ENCODE results near the gene GALK2. TPM values are rescaled to one million over a fixed set of nuclear protein-coding genes. Genes with fewer than 3 reads are reported as not detected.
"Not testable (repeated sequence)": the region's sequence is repeated elsewhere in the genome, so short reads cannot be mapped to it uniquely, and the experiment has no call there.

GALK2 gene
- polyA plus RNA-seq, 3 donors, result 13.6 to 17.3 (median 15.3) TPM

- no peak overlapping the region for H3K27ac ChIP-seq (ENCODE audit: low read depth, low read length)
- 69 to 86% (median 84%) methylated on average over 6 of the region's 6 CpGs for WGBS, 3 donors
Observed at GRCh38 chr15:49255966-49256759, 86.1 kb downstream of the GALK2 start.

- not testable (repeated sequence) for H3K27ac ChIP-seq (ENCODE audit: low read depth, low read length)
- WGBS, 3 donors, result 94 to 98% (median 97%) methylated on average over 12 of the region's 12 CpGs
Observed at GRCh38 chr15:49265117-49265516, 95.1 kb downstream of the GALK2 start.

- H3K27ac ChIP-seq (ENCODE audit: low read depth, low read length), result no peak overlapping the region
- WGBS, 3 donors, result 96 to 99% (median 97%) methylated on average over 3 of the region's 3 CpGs
Observed at GRCh38 chr15:49265911-49266310, 95.9 kb downstream of the GALK2 start.

GRCh38 chr15:49270541-49271421 lies 100.7 kb downstream of the GALK2 start:
- no peak overlapping the region for H3K27ac ChIP-seq (ENCODE audit: low read depth, low read length)
- WGBS, 3 donors, result 66 to 79% (median 74%) methylated on average over 8 of the region's 8 CpGs

- 53 to 81% (median 59%) methylated on average over 2 of the region's 2 CpGs for WGBS, 3 donors
Observed at GRCh38 chr15:49273734-49274318, 103.8 kb downstream of the GALK2 start.

GRCh38 chr15:49278751-49279150 lies 108.7 kb downstream of the GALK2 start:
- no peak overlapping the region for H3K27ac ChIP-seq (ENCODE audit: low read depth, low read length)
- 89 to 95% (median 92%) methylated on average over 5 of the region's 5 CpGs for WGBS, 3 donors

More at GRCh38 chr15:49273734-49274318, 103.8 kb downstream of the GALK2 start:
- no peak overlapping the region for H3K27ac ChIP-seq (ENCODE audit: low read depth, low read length)

GRCh38 chr15:49279521-49280456 lies 109.7 kb downstream of the GALK2 start:
- 98% methylated on average over 4 of the region's 4 CpGs for WGBS, 3 donors
- no peak overlapping the region for H3K27ac ChIP-seq (ENCODE audit: low read depth, low read length)

- WGBS, 3 donors, result 88 to 100% (median 97%) methylated on average over 1 of the region's 1 CpG
Observed at GRCh38 chr15:49282366-49282765, 112.3 kb downstream of the GALK2 start.

GRCh38 chr15:49286649-49287404 lies 116.8 kb downstream of the GALK2 start:
- WGBS, 3 donors, result 76 to 86% (median 82%) methylated on average over 4 of the region's 4 CpGs
- no peak overlapping the region for H3K27ac ChIP-seq (ENCODE audit: low read depth, low read length)

More at GRCh38 chr15:49282366-49282765, 112.3 kb downstream of the GALK2 start:
- H3K27ac ChIP-seq (ENCODE audit: low read depth, low read length), result no peak overlapping the region

GRCh38 chr15:49287481-49287880 lies 117.4 kb downstream of the GALK2 start:
- H3K27ac ChIP-seq (ENCODE audit: low read depth, low read length), result no peak overlapping the region

- 89 to 94% (median 89%) methylated on average over 2 of the region's 2 CpGs for WGBS, 3 donors
- H3K27ac ChIP-seq (ENCODE audit: low read depth, low read length), result no peak overlapping the region
Observed at GRCh38 chr15:49288391-49288790, 118.3 kb downstream of the GALK2 start.

- no peak overlapping the region for H3K27ac ChIP-seq (ENCODE audit: low read depth, low read length)
- 39 to 84% (median 84%) methylated on average over 1 of the region's 1 CpG for WGBS, 3 donors
Observed at GRCh38 chr15:49290191-49290590, 120.1 kb downstream of the GALK2 start.

- H3K27ac ChIP-seq (ENCODE audit: low read depth, low read length), result no peak overlapping the region
Observed at GRCh38 chr15:49293941-49294340, 123.9 kb downstream of the GALK2 start.

- no peak overlapping the region for H3K27ac ChIP-seq (ENCODE audit: low read depth, low read length)
- 96 to 100% (median 100%) methylated on average over 1 of the region's 1 CpG for WGBS, 3 donors
Observed at GRCh38 chr15:49296258-49296657, 126.2 kb downstream of the GALK2 start.

- WGBS, 3 donors, result 97 to 100% (median 98%) methylated on average over 1 of the region's 1 CpG
- no peak overlapping the region for H3K27ac ChIP-seq (ENCODE audit: low read depth, low read length)
Observed at GRCh38 chr15:49297584-49297983, 127.5 kb downstream of the GALK2 start.

- no peak overlapping the region for H3K27ac ChIP-seq (ENCODE audit: low read depth, low read length)
- 93 to 96% (median 93%) methylated on average over 3 of the region's 3 CpGs for WGBS, 3 donors
Observed at GRCh38 chr15:49300856-49301255, 130.8 kb downstream of the GALK2 start.

- H3K27ac ChIP-seq (ENCODE audit: low read depth, low read length), result no peak overlapping the region
Observed at GRCh38 chr15:49301562-49301961, 131.5 kb downstream of the GALK2 start.

Data from adipose tissue (tissue), 3 donors.